ENCODE data around the gene TRAPPC2L.

GRCh38 chr16:88891083-88891482 lies 34.2 kb downstream of the TRAPPC2L start:
- TF ChIP-seq CTCF (IDR thresholded peaks at IDR 0.05), result no peak
- no peak for TF ChIP-seq POLR2A (IDR thresholded peaks at IDR 0.05)
- TF ChIP-seq POLR2AphosphoS5 (IDR thresholded peaks at IDR 0.05), result no peak
